ENCODE results near the gene RNF220.

The RNF220 gene

GRCh38 chr1:44524655-44525500 lies 119.8 kb downstream of the RNF220 start:
- no peak for DNase-seq

DNA sequence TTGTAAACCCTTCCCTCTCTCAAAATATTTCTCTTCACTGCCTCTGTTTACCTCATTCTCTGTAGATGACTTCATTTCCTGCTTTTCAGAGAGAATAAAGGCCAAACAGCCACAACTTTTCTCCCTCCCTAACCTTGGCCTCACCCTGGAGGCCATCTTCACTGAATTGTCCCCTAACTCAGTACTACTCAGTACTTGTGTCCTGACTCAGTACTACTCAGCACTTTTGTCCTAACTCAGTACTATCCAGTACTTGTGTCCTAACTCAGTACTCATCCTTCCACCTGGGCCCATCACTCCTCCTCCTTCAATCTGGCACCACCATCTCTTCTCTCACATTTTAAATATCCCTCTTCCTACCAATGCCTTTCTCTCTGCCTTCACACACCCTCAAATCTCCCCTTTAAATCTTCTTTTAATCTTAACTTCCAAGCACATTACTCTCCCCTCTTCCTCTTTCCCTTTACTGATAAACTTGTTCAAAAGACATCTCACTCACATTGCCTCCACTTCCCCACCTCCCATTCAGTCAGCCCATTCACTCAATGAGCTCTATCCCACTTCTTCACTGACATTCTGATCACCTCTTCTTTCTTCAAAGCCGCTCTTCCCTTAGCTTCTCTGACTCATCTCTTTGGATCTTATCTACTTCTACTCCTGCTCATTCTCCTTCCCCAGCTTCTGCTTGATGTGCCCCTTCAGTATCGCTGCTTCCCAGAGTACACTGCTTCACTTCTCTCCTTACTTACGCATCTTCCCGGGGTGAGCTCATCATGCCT lies 121.4 kb downstream of the RNF220 start:
- no peak for DNase-seq

DNA sequence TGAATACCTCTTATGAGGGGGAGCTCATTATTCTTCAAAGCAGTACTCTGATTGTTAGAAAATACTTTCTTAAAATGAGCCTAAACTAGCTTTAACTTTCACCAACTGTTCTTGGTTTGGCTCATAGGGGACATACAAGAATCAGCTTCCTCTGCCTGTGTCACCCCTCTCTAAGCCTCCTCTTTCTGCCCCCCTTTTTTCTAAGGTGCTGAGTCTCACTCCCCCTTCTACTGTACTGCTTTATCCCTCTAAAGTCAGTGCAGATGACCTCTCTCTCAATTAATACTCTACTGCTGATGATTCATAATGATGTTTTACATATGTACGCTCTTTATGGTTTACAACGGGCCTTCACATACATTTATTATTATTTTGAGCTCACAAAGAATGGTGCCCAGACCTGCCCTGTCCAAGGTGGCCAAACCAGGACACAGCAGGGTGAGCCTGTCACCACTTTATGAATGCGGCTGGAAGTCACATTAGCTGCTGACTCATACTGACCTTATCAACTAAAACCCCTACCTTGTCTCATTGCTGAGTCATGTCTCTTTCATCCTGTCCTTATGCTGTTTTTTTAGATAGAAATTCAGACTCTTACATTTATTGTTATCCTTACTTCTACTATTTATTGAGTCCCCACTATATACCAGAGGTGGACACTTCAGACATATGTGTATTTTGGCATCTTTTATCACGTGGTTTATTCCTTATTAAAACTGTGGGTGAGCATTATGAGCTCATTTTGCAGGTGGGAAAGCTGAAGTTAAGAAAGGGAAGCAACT lies 126.9 kb downstream of the RNF220 start:
- DNase-seq, result no peak

DNA sequence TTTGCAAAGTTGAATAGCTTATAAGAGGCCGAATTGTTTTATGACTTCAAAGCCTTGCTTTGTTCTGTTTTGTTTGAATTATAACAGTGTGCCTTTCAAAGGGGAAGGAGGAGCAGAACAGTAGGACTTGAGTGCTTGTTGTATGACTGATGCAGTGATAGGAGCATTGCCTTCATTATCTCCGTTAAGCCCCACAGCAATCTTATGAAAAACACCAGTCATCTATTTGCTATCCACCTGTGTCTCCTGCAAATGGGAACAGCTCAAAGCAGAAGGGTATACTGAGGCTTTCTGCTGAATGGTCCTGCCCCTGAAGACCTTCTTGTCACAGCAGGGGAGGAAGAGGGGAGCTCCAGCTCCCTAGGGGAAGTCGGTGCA lies 127.5 kb downstream of the RNF220 start:
- DNase-seq, result no peak

DNA sequence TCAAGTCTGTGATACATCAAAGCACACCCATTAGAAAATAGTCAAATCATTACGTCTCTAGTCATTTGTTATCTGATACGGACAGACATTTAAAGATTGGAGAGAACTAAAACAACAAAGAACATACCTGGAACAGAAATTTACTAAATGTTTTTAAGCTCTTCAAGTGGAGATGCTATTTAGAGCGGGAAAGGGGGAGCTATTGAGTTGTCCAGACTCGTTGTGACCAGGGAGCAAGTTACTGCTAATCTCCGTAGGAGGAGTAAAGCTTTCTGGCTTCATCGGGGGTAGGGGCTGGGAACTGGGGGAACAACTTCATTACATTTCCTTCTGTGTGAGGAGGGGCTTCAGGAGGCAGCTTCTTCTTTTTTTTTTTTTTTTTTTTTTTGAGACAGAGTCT lies 129.7 kb downstream of the RNF220 start:
- no peak for DNase-seq

DNA sequence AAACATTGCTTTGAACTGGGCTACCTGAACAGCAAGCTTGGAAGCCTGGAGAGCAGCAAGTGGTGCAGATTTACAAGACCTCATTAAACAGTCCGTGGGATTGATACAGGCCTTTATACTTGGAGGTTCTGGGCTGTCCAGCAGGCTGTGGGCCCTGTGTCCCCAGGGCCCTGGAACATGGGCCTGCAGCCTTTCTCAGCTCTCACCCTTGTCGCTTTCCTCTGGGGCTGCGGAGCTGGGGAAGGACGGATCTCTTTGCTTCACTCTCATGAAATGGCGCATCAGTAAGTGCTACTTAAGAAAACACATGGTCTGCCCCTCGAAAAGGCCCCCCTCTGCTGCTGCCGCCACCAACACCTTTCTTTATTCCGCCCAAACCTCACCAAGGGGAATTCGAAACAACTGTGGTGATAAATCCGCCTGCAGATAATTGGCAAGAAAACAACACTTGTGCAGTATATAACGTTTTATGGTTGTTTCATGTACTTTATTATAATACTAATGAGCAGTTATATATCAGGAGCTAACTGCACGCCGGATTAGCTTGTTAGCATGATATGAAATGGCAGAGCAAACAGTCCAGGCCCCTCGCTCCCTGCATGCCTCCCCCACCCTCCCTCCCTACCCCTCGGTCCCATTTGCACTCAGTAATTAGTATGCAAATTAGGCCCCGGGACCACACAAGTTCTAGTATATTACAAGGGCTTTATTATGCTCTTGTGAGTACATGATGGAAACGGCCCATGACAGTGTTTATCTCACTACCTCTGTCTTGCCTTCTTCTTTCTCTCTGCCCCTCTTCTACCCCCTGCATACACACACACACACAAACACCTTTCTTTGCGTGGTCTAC lies 131.5 kb downstream of the RNF220 start:
- DNase-seq, result no peak

DNA sequence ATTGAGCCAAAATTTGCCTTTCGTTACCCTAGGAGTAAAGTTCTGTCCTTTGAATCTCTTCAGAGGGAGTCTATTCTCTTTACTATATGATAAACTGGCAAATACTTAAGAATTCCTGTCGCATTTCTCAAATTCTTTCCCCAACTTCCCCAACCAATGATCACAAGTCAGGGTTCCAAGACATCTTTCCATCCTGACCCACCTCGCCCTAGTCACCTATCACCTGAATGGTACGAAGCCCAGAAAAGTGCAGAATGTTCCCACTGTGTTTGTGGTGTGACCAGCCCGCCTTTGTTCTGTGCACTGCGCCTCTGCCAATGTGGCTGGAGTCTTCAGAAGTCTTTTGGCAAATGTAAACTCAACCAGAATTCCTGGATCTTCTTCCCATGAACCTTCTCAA lies 132.5 kb downstream of the RNF220 start:
- no peak for DNase-seq

- no peak for DNase-seq
These were observed 132.9 kb downstream of the RNF220 start for GRCh38 chr1:44537956-44538355.

- DNase-seq, result no peak
These were observed 135.1 kb downstream of the RNF220 start for GRCh38 chr1:44539991-44540730.

- no peak for DNase-seq
These were observed 137.5 kb downstream of the RNF220 start for GRCh38 chr1:44542420-44543063.

DNA sequence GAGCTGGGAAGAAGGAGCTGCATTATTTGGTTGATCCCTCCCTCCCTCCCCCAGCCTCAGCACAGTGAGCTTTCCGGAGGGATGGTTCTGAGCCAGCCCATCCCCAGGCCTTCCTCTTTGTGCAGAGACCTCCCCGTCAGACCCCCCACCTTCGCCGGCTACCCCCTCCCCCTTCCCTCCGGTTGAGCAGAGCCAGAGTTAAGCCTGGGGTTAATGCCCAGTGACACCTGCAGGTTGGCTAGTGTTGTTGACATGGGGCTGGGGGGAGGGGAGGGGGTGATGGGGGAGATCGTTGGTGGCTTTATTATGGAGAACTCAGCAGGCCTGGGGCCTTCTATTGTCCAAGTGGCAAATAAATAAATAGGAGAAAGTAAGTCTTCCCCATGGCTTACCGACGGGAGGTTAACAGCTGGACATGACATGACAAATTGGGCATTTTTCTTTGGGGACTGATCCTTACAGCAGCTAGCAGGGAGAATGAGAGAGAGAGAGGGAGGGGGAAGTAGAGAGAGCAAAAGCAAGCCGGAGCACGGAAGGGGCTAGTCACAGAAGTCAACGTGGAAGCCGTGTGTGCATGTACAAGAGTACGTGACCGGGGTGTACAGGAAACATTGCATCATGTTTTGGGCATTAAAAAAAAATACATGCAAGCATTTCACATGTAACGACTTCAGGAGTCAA lies 138.1 kb downstream of the RNF220 start:
- no peak for DNase-seq

GRCh38 chr1:44543786-44544185 lies 138.7 kb downstream of the RNF220 start:
- no peak for DNase-seq

- DNase-seq, result no peak
These were observed 139.9 kb downstream of the RNF220 start for GRCh38 chr1:44544960-44545359.

GRCh38 chr1:44545961-44546360 lies 140.9 kb downstream of the RNF220 start:
- DNase-seq, result no peak

- no peak for DNase-seq
These were observed 141.5 kb downstream of the RNF220 start for GRCh38 chr1:44546403-44547053.

DNA sequence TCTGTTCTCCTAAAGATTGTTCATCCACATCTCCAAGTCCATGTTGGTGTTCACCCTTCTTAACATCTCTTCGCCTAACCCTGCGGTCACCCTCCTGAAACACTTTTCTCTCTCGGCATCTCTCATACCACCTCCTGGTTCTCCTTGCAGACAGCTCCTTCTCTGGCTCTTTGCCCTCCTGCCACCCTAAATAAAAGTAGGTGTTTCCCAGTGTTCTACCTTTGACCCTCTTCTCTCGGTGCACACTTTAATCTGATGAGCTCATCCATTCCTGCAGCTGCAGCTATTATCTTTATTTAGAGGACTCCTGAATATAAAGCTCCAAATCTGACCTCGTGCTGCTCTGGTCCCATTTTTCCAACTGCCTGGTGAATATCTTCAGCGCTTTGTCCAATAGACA lies 142.3 kb downstream of the RNF220 start:
- DNase-seq, result no peak

DNA sequence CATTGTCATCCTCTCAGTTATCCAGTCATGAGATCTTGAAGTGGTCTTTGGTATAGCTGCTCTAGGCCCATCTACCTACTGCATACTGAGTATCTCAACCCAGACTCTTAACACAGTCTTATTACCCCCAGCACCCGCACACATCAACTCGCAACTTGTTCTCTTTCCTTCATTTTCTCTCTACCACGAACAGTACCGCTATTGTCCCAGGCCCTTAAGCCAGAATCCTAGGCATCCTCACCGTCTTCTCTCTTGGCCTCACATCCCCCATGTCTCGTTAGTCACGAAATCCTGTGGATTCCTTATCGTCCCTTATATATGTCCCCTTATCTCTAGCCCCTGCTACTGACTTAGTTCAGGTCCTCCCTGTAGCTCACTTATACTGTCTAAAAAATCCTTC lies 142.8 kb downstream of the RNF220 start:
- no peak for DNase-seq

DNA sequence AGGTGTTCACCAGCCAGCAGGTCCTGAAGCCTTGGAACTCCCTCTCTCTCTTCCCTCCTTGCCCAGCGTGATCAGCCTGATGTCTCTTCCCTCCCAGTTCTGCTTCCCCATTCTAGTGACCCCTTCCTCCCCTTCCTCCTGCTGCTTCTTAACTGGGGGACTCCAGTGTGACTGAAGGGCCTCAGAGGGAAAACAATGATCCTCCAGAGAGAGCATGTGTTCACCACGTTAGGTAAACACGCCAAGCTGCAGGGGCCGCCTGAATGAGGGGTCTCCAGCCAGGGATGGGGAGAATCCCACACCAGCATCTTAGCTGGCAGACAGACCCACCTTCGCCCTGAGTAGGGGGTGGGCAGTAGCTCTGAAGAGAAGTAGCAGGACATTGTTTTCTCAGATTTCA lies 144.5 kb downstream of the RNF220 start:
- no peak for DNase-seq

GRCh38 chr1:44553127-44553758 lies 148.2 kb downstream of the RNF220 start:
- no peak for DNase-seq

- no peak for DNase-seq
These were observed 148.7 kb downstream of the RNF220 start for GRCh38 chr1:44553771-44554170.
